K562 treated with DMSO at 1 percent for 48 hours (cell line): ENCODE data around the gene CEP104. TPM values are rescaled to one million over a fixed set of nuclear protein-coding genes. Genes with fewer than 3 reads are reported as not detected.

Source experiments
- total RNA-seq: library from RNA; unstranded; fragments of 300-600 nt; gene quantifications from 2 replicates; pipeline ENCODE4 v1.2.3, GENCODE V29; 2022; ENCODE audit warnings: low replicate concordance; ENCODE audit errors: extremely low read depth

Gene CEP104
- total RNA-seq: not detected in 2 replicates

DNA sequence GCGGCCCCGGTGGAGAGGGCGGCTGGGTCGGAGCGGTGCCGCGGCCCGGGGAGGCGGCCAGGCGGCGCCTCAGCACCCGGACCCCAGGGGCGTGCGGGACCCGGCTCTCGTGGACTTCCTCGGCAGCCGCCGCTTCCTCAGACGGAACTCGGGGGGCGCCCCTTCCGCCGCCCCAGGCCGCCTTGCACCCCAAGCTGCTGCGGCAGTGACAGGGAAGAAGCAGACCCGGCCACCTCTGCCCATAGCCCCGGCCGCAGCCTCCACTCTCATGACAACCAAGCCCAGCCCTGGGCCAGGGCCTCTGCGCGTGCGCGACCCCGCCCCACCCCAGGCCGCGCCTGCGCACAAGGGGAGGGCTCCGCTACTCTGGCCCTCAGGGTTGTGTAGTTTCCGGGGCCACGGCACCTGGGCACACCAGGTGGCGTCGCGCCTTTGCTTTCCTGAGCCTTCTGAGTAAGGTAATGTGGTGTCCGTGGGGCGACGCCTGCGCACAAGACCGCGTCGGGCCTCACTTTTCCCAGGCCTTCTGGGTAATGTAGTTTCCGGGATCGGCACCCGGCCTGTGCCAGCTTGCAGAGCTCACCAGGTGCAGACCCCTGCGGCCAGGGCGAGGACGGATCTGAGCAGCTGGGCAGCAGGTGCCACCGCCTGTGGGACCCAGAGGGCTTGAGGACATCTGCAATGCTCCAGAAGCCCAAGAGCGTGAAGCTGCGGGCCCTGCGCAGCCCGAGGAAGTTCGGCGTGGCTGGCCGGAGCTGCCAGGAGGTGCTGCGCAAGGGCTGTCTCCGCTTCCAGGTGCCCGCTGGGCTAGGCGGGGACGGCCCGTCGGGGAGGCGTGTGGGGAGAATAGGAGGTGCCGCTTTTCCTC is at the start of gene CEP104, which contains the start of gene DFFB:
Gene CEP104, minus strand, starts transcription at position 289 of the 868 bp plus-strand sequence. CDS start 4,804 bp downstream, outside the sequence.
Gene DFFB, plus strand, starts transcription at position 554 of the 868 bp plus-strand sequence. Its CDS starts 128 bp downstream, at position 682.

DNA sequence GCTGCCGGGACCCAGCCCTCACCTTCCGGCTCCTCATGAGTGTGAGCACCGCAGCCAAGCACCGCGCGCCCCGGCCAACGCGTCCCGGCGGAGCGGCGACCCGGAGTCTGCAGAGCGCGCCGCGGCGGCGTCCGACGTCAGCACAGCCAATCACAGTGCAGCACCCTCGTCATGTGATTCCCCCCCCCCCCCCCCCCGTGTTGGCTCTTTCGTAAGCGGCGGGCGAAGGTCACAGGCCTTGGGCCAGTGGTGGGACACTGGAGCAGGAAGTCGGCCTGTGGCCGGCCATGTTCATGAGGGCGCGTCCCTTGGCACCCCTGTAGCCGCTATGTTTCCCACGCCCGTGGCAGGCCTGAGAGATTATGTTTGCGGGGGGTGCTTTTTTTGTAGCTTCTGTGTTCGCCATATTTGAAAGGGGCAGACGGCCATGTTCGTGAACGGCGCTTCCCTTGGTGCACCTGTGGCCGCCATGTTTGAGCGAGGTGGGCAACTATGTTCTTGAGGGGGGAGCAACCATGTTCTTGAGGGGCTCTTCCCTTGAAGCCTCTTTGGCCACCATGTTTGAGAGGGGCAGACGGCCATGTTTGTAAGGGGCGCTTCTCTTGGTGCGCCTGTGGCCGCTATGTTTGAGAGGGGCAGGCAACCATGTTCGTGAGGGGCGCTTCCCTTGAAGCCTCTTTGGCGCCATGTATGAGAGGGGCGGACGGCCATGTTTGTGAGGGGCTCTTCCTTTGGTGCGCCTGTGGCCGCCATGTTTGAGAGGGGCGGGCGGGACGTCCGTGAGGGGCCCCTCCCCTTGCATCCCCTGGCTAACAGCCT is 43.3 kb upstream of the CEP104 start, which contains the start of gene C1orf174:
Gene C1orf174, minus strand, starts transcription at position 123 of the 819 bp plus-strand sequence. Its CDS starts 86 bp downstream, at position 37.

GRCh38 chr1:3796215-3797061 is 60.6 kb downstream of the CEP104 start, which contains the start of gene LRRC47:
Gene LRRC47 (minus strand): TSS chr1:3796498. CDS start chr1:3796476, 22 bp downstream.

DNA sequence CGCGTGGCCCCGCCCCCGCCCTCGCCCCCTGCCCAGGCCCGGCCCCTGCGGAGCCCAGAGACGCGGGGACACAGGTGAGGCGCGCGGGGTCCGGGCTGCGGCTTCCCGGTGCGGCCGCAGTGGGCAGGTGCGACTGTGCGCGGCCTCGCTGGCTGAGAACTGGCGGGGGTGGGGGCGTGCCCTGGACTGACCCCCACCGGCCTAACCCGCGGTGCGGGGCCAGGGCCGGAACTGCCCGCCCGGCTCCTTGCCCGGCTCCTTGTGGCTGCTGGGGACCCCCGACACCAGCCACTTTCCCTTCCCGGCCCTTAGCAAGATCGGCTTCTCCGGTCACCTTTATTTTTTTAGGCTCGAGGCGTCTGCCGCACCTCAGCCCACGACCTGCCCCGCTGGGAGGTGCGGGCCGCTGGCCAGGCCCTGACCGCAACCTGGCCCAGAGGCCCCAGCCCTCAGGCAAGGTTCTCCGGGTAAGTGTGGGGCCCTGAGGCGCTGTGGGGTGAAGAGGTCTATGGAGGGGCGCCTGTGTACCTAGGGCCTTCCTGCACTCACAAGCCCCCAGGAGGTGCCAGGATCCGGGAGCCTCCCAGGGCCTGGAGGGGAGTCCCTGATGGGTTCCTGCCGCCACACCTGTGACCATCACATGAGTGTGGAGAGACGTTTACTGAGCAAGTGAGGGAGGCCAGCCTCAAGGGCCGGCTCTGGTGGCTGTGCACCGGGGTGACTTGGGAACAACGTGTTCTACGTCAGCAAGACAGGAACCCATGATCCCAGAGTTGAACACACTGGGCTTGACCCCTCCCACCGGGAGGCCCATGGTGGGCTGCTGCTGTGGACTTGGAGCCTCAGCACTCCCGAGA is 84.1 kb downstream of the CEP104 start, which contains the start of gene SMIM1:
Gene SMIM1, plus strand, starts transcription at position 35 of the 857 bp plus-strand sequence. CDS start 2,625 bp downstream, outside the sequence.

Other genes starting within 250 kb of the CEP104 start
- not detected in 2 replicates for gene MEGF6, start 245.7 kb downstream of the CEP104 start, total RNA-seq
- not detected in 2 replicates for gene TPRG1L, start 232.2 kb downstream of the CEP104 start, total RNA-seq
- gene WRAP73, start 207.1 kb downstream of the CEP104 start, total RNA-seq: not detected in 2 replicates
- gene TP73, start 204.7 kb downstream of the CEP104 start, total RNA-seq: not detected in 2 replicates
- not detected in 2 replicates for gene CCDC27, start 104.8 kb downstream of the CEP104 start, total RNA-seq
- not detected in 2 replicates for gene SMIM1, start 84.5 kb downstream of the CEP104 start, total RNA-seq
- gene LRRC47, start 60.7 kb downstream of the CEP104 start, total RNA-seq: not detected in 2 replicates
- gene DFFB, start 265 bp upstream of the CEP104 start, total RNA-seq: not detected in 2 replicates
- gene C1orf174, start 43.1 kb upstream of the CEP104 start, total RNA-seq: not detected in 2 replicates